ENCODE measurements around the gene PRSS16.
"Not testable (repeated sequence)": the region's sequence is repeated elsewhere in the genome, so short reads cannot be mapped to it uniquely, and the experiment has no call there.

PRSS16 gene

DNA sequence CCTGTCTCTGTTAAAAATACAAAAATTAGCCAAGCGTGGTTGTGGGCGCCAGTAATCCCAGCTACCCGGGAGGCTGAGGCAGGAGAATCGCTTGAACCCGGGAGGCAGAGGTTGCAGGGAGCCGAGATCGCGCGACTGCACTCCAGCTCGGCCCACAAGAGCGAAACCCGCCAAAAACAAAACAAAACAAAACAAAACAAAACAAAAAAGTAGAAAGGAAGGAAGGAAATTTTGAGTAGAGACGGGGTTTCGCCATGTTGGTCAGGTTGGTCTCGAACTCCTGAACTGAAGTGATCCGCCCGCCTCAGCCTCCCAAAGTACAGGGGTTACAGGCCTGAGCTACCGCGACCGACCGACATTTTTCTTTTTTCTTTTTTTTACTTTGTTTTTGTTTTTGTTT is 30.6 kb upstream of the PRSS16 start:
- DNase-seq, result no peak
- no peaks in the 10 kb centered on the region for H3K4me1 ChIP-seq (ENCODE audit: control insufficient read depth, insufficient read depth, low read length, poor library complexity, severe bottlenecking)
- peaks cover 8% of the 10 kb centered on the region for H3K27me3 ChIP-seq (replicated peaks; ENCODE audit: control insufficient read depth, insufficient read depth, low read length, poor library complexity, severe bottlenecking)
- no peaks in the 10 kb centered on the region for H3K9me3 ChIP-seq (ENCODE audit: control insufficient read depth, low read length)
- H3K4me3 ChIP-seq (ENCODE audit: insufficient read depth, low read depth, low read length, poor library complexity, severe bottlenecking), result no peak overlapping the region
- H3K27ac ChIP-seq (ENCODE audit: insufficient read depth, low read length, poor library complexity, severe bottlenecking), result no peak overlapping the region
- H3K36me3 ChIP-seq (ENCODE audit: control insufficient read depth, insufficient read depth, low read length), result no peaks in the 10 kb centered on the region

DNA sequence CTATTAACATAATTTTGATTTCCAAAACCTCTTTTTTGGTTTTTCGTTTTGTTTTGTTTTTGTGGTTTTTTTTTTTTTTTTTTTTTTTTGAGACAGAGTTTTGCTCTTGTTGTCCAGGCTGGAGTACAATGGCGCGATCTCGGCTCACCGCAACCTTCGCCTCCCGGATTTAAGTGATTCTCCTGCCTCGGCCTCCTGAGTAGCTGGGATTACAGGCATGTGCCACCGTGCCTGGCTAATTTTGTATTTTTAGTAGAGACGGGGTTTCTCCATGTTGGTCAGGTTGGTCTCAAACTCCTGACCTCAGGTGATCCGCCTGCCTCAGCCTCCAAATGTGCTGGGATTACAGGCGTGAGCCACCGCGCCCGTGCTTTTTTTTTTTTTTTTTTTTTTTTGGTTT is 24.5 kb upstream of the PRSS16 start:
- not testable (repeated sequence) for H3K9me3 ChIP-seq (ENCODE audit: control insufficient read depth, low read length); H3K4me3 ChIP-seq (ENCODE audit: insufficient read depth, low read depth, low read length, poor library complexity, severe bottlenecking); DNase-seq; H3K27ac ChIP-seq (ENCODE audit: insufficient read depth, low read length, poor library complexity, severe bottlenecking); H3K4me1 ChIP-seq (ENCODE audit: control insufficient read depth, insufficient read depth, low read length, poor library complexity, severe bottlenecking); H3K36me3 ChIP-seq (ENCODE audit: control insufficient read depth, insufficient read depth, low read length)
- H3K27me3 ChIP-seq (replicated peaks; ENCODE audit: control insufficient read depth, insufficient read depth, low read length, poor library complexity, severe bottlenecking), result peaks cover 12% of the 10 kb centered on the region

DNA sequence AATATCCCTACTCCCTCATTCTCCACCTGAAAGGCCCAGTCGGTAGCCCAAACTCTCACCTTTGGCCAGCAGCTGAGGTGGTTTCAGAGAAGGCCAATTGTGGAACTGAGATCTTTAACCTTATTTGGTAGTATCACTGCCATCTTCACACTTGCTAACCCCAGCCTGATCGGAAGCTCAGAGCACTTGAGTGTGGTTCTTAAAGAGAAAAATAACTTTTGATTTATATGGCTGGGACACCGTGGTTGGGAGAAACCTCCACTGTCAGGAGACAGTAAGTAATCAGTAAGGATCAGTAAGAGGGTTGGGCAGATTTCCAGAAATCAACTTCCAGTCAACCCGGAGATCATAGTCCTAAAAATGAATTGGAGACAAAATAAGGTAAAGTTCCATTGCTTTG is 22.8 kb upstream of the PRSS16 start:
- DNase-seq, result no peak
- H3K9me3 ChIP-seq (ENCODE audit: control insufficient read depth, low read length), result no peaks in the 10 kb centered on the region
- H3K4me1 ChIP-seq (ENCODE audit: control insufficient read depth, insufficient read depth, low read length, poor library complexity, severe bottlenecking), result no peaks in the 10 kb centered on the region
- no peak overlapping the region for H3K27ac ChIP-seq (ENCODE audit: insufficient read depth, low read length, poor library complexity, severe bottlenecking)
- peaks cover 15% of the 10 kb centered on the region for H3K27me3 ChIP-seq (replicated peaks; ENCODE audit: control insufficient read depth, insufficient read depth, low read length, poor library complexity, severe bottlenecking)
- H3K4me3 ChIP-seq (ENCODE audit: insufficient read depth, low read depth, low read length, poor library complexity, severe bottlenecking), result no peak overlapping the region
- no peaks in the 10 kb centered on the region for H3K36me3 ChIP-seq (ENCODE audit: control insufficient read depth, insufficient read depth, low read length)

DNA sequence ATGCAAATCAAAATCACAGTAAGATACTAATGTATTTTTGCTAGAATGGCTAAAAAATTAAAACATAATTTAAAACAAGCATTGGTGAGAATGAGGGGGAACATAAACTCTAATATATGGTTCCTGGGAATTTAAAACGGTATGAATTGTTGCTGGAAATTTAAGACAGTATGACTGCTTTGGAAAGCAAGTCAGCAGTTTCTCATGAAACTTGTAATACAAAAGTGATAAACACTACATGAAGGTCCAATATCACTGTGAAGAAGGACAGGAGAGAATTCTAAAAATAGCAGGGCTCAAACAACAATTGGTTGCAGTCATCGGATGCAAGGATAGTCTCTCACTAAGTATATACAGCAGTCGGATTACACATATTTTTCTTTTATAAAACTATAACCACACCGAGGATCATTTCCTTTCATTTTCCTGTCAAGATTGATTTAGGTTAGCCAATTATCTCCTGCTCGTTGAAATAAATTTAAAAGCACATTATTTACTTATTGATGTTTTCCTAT is 18.5 kb upstream of the PRSS16 start:
- Histone ChIP-seq H3K4me3 (ENCODE audit: insufficient read depth, low read depth, low read length, poor library complexity, severe bottlenecking) (no peak overlapping the region), H3K27me3 (replicated peaks; ENCODE audit: control insufficient read depth, insufficient read depth, low read length, poor library complexity, severe bottlenecking) (peaks cover 29% of the 10 kb centered on the region), H3K36me3 (ENCODE audit: control insufficient read depth, insufficient read depth, low read length) (no peaks in the 10 kb centered on the region), H3K27ac (ENCODE audit: insufficient read depth, low read length, poor library complexity, severe bottlenecking) (no peak overlapping the region), H3K9me3 (ENCODE audit: control insufficient read depth, low read length) (no peaks in the 10 kb centered on the region), H3K4me1 (ENCODE audit: control insufficient read depth, insufficient read depth, low read length, poor library complexity, severe bottlenecking) (no peaks in the 10 kb centered on the region)
- DNase-seq, result no peak

DNA sequence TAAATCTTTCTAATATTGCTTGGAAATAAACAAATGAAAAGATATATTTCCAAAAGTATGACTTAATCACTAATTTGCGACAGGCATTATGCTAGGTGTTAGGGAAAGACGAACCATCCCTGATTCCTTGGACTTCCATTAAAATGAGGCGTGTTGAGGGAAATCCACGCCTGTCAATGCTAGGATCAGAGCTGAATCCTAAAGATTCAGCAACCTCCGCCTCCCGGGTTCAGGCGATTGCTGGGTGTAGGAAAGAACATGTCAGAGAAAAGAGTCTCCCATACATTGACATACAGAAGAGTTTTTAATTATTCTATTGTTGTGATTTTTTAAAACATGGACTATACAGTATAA is 16.8 kb upstream of the PRSS16 start:
- Histone ChIP-seq H3K27ac (ENCODE audit: insufficient read depth, low read length, poor library complexity, severe bottlenecking) (no peak overlapping the region), H3K9me3 (ENCODE audit: control insufficient read depth, low read length) (no peaks in the 10 kb centered on the region), H3K27me3 (replicated peaks; ENCODE audit: control insufficient read depth, insufficient read depth, low read length, poor library complexity, severe bottlenecking) (peaks cover 27% of the 10 kb centered on the region), H3K4me3 (ENCODE audit: insufficient read depth, low read depth, low read length, poor library complexity, severe bottlenecking) (no peak overlapping the region), H3K36me3 (ENCODE audit: control insufficient read depth, insufficient read depth, low read length) (no peaks in the 10 kb centered on the region), H3K4me1 (ENCODE audit: control insufficient read depth, insufficient read depth, low read length, poor library complexity, severe bottlenecking) (no peaks in the 10 kb centered on the region)
- DNase-seq, result no peak

DNA sequence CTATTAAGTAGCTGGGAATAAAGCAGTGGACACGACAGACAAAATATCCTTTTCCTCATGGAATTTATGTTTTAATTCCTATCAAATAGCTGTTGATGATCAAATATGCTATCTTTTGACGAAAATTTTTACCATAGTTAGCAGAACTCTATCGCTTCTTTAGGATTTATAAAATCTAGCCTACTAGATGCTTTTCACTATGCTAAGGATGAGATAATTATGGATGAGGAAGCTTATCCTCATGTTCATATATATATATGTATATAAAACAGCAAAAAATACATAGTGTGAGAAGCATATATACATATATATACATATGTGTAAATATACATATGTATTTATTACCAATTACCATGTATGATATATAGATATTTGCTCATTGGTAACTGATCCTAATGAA is 12.9 kb upstream of the PRSS16 start:
- Histone ChIP-seq H3K27me3 (replicated peaks; ENCODE audit: control insufficient read depth, insufficient read depth, low read length, poor library complexity, severe bottlenecking) (peaks cover 37% of the 10 kb centered on the region), H3K9me3 (ENCODE audit: control insufficient read depth, low read length) (no peaks in the 10 kb centered on the region), H3K4me3 (ENCODE audit: insufficient read depth, low read depth, low read length, poor library complexity, severe bottlenecking) (no peak overlapping the region), H3K4me1 (ENCODE audit: control insufficient read depth, insufficient read depth, low read length, poor library complexity, severe bottlenecking) (no peaks in the 10 kb centered on the region), H3K36me3 (ENCODE audit: control insufficient read depth, insufficient read depth, low read length) (no peaks in the 10 kb centered on the region), H3K27ac (ENCODE audit: insufficient read depth, low read length, poor library complexity, severe bottlenecking) (no peak overlapping the region)
- no peak for DNase-seq

DNA sequence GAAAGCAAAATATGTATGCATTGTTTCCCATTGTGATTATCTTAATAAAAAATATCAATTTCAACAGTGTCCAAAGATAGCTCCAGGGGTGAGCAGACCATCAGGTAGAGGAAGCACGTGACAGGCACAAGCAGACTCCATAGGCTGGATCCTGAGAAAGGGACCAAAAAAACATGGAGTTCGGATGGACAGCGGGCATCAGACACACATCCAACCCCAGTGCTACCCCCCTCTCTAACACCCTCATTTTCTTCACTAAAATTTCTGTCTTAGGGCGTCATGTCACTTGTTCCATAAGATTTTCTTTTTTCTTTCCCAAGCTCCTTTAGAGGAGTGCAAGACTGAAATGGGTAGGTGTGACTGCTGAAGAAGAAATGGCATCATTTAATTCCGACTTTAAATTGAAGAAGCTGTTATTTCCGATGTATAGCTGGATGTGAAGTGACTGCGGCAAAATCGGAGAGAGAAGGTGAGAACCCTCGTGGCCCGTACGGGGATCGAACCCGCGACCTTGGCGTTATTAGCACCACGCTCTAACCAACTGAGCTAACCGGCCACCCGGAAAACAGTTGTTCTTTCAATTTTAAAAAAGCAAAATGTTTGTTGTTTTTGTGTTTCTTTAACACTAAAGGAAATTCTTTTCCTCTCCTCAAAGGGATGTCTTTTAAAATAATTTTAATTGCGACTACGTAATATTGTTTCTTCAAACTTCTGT is 10.3 kb upstream of the PRSS16 start:
- H3K36me3 ChIP-seq (ENCODE audit: control insufficient read depth, insufficient read depth, low read length), result no peaks in the 10 kb centered on the region
- DNase-seq, result no peak
- H3K4me1 ChIP-seq (ENCODE audit: control insufficient read depth, insufficient read depth, low read length, poor library complexity, severe bottlenecking), result no peaks in the 10 kb centered on the region
- no peak overlapping the region for H3K27ac ChIP-seq (ENCODE audit: insufficient read depth, low read length, poor library complexity, severe bottlenecking)
- H3K4me3 ChIP-seq (ENCODE audit: insufficient read depth, low read depth, low read length, poor library complexity, severe bottlenecking), result no peak overlapping the region
- H3K9me3 ChIP-seq (ENCODE audit: control insufficient read depth, low read length), result no peaks in the 10 kb centered on the region
- peaks cover 37% of the 10 kb centered on the region for H3K27me3 ChIP-seq (replicated peaks; ENCODE audit: control insufficient read depth, insufficient read depth, low read length, poor library complexity, severe bottlenecking)

DNA sequence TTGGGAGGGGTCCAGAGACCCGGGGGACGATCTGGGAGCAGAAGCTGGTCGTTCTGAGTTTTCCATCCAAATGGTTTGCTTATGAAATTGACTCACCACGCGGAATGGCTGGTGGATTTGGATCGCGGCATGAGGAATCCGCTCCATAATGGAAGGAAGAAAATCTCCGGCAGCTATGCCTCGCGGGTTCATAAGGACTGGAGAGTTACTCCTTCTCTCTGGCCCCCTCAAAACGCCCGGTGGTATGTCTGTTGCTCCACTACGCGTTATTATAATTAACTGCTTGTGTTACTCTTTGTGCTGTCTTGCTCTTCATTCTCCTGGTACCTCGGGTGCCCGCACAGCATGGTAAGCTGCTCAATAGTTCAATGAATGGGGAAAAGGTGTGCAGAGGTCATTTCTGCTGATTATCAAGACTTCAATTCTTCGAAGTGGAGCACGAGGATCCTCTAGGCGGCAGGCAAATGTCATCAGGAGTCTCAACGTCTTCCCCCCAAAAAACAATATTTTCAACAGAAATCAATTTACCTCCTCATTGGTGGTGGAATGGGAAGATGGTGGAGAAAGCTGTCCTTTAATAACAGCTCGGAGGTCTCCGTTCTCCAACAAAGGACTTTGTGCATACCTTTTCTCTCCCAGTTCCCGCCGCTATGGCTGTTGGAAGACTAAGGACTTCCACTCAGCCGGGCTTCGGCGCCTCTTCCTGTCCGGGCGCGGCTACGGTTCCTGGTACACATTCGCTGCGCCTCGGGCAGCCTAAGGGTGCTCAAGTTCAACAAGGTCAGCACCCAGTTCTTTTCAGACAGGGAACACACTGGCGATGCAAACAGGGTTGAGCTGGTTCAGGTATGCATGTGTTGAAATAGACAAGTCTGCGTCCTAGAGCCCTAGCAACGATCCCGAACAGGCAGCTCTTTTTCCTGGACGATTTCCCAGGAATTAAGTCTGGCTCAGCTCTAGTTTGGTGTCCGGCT is 9.2 kb upstream of the PRSS16 start:
- no peak for DNase-seq

DNA sequence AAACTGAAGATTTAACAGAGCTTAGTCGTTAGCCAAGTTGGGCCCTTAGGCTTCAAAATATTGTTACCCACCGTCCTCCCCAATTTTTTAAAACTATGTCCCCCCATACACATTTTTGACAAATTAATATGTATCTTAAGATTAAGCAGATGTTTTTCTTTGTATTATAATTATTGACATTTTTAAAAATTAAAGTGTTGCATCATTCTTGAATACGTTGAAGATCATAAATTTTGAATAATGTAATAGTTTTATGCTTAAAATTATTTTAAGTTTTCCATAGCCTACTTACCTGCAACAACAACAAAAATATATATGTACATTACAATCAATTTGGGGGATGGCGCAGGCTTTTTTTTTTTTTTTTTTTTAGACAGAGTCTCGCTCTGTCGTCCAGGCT is 8.2 kb upstream of the PRSS16 start:
- Histone ChIP-seq H3K27me3 (replicated peaks; ENCODE audit: control insufficient read depth, insufficient read depth, low read length, poor library complexity, severe bottlenecking) (peaks cover 36% of the 10 kb centered on the region), H3K27ac (ENCODE audit: insufficient read depth, low read length, poor library complexity, severe bottlenecking) (no peak overlapping the region), H3K9me3 (ENCODE audit: control insufficient read depth, low read length) (no peaks in the 10 kb centered on the region), H3K4me1 (ENCODE audit: control insufficient read depth, insufficient read depth, low read length, poor library complexity, severe bottlenecking) (no peaks in the 10 kb centered on the region), H3K4me3 (ENCODE audit: insufficient read depth, low read depth, low read length, poor library complexity, severe bottlenecking) (no peak overlapping the region), H3K36me3 (ENCODE audit: control insufficient read depth, insufficient read depth, low read length) (no peaks in the 10 kb centered on the region)
- no peak for DNase-seq

More for the DNA sequence above, 9.2 kb upstream of the PRSS16 start:
- Histone ChIP-seq H3K27me3 (replicated peaks; ENCODE audit: control insufficient read depth, insufficient read depth, low read length, poor library complexity, severe bottlenecking) (peaks cover 41% of the 10 kb centered on the region), H3K36me3 (ENCODE audit: control insufficient read depth, insufficient read depth, low read length) (no peaks in the 10 kb centered on the region), H3K9me3 (ENCODE audit: control insufficient read depth, low read length) (no peaks in the 10 kb centered on the region), H3K4me1 (ENCODE audit: control insufficient read depth, insufficient read depth, low read length, poor library complexity, severe bottlenecking) (no peaks in the 10 kb centered on the region), H3K27ac (ENCODE audit: insufficient read depth, low read length, poor library complexity, severe bottlenecking) (no peak overlapping the region), H3K4me3 (ENCODE audit: insufficient read depth, low read depth, low read length, poor library complexity, severe bottlenecking) (no peak overlapping the region)

DNA sequence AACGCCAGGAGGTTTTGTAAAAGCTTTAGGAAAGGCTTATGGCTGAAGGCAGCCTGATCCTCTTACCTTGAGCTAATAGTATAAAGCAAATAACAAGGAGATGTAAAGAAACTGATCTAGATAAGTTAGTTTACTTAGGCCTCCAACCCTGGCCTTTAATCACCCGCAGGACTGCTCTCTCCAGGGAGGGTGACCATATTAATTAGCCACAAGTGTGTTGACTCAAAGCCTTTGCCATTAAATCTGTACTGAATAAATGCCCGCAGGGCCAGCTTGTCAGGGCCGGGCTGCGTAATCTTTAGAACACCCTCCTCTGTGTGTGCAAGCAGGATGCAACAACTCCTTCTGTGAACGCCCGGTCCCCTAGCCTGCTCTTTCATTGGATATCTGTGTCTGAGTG is 6.1 kb upstream of the PRSS16 start:
- Histone ChIP-seq H3K4me3 (ENCODE audit: insufficient read depth, low read depth, low read length, poor library complexity, severe bottlenecking) (no peak overlapping the region), H3K4me1 (ENCODE audit: control insufficient read depth, insufficient read depth, low read length, poor library complexity, severe bottlenecking) (no peaks in the 10 kb centered on the region), H3K9me3 (ENCODE audit: control insufficient read depth, low read length) (no peaks in the 10 kb centered on the region), H3K36me3 (ENCODE audit: control insufficient read depth, insufficient read depth, low read length) (no peaks in the 10 kb centered on the region), H3K27ac (ENCODE audit: insufficient read depth, low read length, poor library complexity, severe bottlenecking) (no peak overlapping the region), H3K27me3 (replicated peaks; ENCODE audit: control insufficient read depth, insufficient read depth, low read length, poor library complexity, severe bottlenecking) (peaks cover 36% of the 10 kb centered on the region)
- DNase-seq, result no peak
